A673 (cell line): ENCODE measurements around the gene HAUS7. TPM values are rescaled to one million over a fixed set of nuclear protein-coding genes. Genes with fewer than 3 reads are reported as not detected.

Source experiments
- BruUV-seq: library from RNA; stranded (reverse); fragments of 400-500 nt; replicated peaks from 2 replicates; lab custom pipeline; 2021; lab: Mats Ljungman, UMichigan
- CTCF ChIA-PET: fragments of 300-600 bp; sonication (Branson Sonifier 250); formaldehyde crosslinking; loops from one replicate; lab custom pipeline; 2022; ENCODE audit warnings: antibody characterized with exemption; lab: Charles Lee
- POLR2A ChIA-PET: fragments of 300-600 bp; sonication (Branson Sonifier 250); formaldehyde crosslinking; loops from one replicate; lab custom pipeline; 2022; ENCODE audit warnings: antibody characterized with exemption; ENCODE audit not compliant: low non-redundant PET; lab: Charles Lee
- DNase-seq: peaks from one replicate; pipeline ENCODE4 v3.0.0-alpha.2; 2015; ENCODE audit warnings: low spot score
- H3K27ac ChIP-seq: fragments of 200-600 bp; sonication (generic); 2 replicates; pipeline ENCODE4 v1.5.1; 2016; ENCODE audit warnings: mixed run types, low read depth, mild to moderate bottlenecking, mixed read lengths, antibody characterized with exemption, low read length; ENCODE audit not compliant: poor library complexity, severe bottlenecking
- H3K27me3 ChIP-seq: fragments of 200-600 bp; sonication (generic); replicated peaks from 2 replicates; pipeline ENCODE4 v1.6.1; 2017; ENCODE audit warnings: mixed run types, low read depth, mild to moderate bottlenecking, mixed read lengths, antibody characterized with exemption, low read length; ENCODE audit not compliant: insufficient read depth, poor library complexity
- H3K36me3 ChIP-seq: fragments of 200-600 bp; sonication (generic); 2 replicates; pipeline ENCODE4 v1.6.1; 2016; ENCODE audit warnings: mixed run types, mild to moderate bottlenecking, mixed read lengths, antibody characterized with exemption, low read length; ENCODE audit not compliant: insufficient read depth, poor library complexity, severe bottlenecking
- H3K4me1 ChIP-seq: fragments of 200-600 bp; sonication (generic); 2 replicates; pipeline ENCODE4 v1.6.1; 2017; ENCODE audit warnings: mixed run types, mild to moderate bottlenecking, mixed read lengths, antibody characterized with exemption, low read length; ENCODE audit not compliant: insufficient read depth, poor library complexity, severe bottlenecking
- H3K4me3 ChIP-seq: fragments of 200-600 bp; sonication (generic); 2 replicates; pipeline ENCODE4 v1.5.1; 2016; ENCODE audit warnings: low read depth, mixed run types, mild to moderate bottlenecking, mixed read lengths, low read length; ENCODE audit not compliant: poor library complexity, severe bottlenecking
- H3K9me3 ChIP-seq: fragments of 200-600 bp; sonication (generic); 2 replicates; pipeline ENCODE4 v1.6.1; 2016; ENCODE audit warnings: mixed run types, low read depth, mild to moderate bottlenecking, mixed read lengths, antibody characterized with exemption, low read length; ENCODE audit not compliant: poor library complexity, severe bottlenecking
- CTCF ChIP-seq: fragments of 300-800, 200-600 bp; sonication (generic); conservative IDR thresholded peaks from 2 replicates; pipeline ENCODE4 v1.5.1; 2017; ENCODE audit warnings: low read depth, mild to moderate bottlenecking, antibody characterized with exemption, low read length, moderate library complexity, mixed read lengths
- EZH2 ChIP-seq: fragments of 200-600 bp; sonication (generic); IDR thresholded peaks from 2 replicates; pipeline ENCODE4 v1.6.1; 2017; ENCODE audit warnings: borderline replicate concordance, low read depth, mild to moderate bottlenecking, mixed read lengths, antibody characterized with exemption, low read length; ENCODE audit not compliant: poor library complexity, severe bottlenecking
- intact Hi-C: fragments of 100-400 bp; cut with micrococcal nuclease; formaldehyde crosslinking; loops from one replicate; pipeline ENCODE4 v1.10.0; 2022; ENCODE audit not compliant: unreplicated experiment
- total RNA-seq: library from RNA; stranded (reverse); gene quantifications from 2 replicates; pipeline ENCODE4 v1.2.3, GENCODE V29; 2021

Gene HAUS7
- total RNA-seq, 1 experiment from 2014 or later = 75.3 TPM

DNA sequence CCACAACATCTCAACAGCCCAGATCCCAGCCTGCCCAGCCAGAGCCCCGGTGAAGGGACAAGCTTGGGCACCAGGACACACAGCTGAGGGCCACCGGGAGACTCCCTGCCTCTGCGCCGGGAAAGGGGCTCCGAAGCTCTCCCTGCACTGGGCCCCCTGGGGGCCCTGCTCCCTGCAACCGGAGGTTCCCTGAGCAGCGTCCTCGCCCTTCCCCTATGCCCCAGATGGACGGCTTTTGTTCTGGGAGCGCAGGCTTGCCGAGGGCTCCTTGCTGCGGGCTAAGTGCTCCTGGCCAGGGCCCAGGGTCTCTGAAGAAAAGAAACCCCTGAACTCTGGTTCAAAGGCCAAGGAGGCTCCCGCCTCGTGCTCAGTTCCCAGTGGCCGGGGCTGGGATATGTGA lies 60.0 kb downstream of the HAUS7 start:
- no peaks in the 10 kb centered on the region for H3K4me1 ChIP-seq
- BruUV-seq = no TSS peak
- DNase-seq = no peak
- no peak overlapping the region for H3K27ac ChIP-seq
- no peak for TF ChIP-seq CTCF
- no peak for TF ChIP-seq EZH2
- no peaks in the 10 kb centered on the region for H3K36me3 ChIP-seq
- no peaks in the 10 kb centered on the region for H3K27me3 ChIP-seq
- no peaks in the 10 kb centered on the region for H3K9me3 ChIP-seq
- intact Hi-C loops = no loop called here
- CTCF ChIA-PET = no interaction called here
- H3K4me3 ChIP-seq = no peak overlapping the region
- POLR2A ChIA-PET = no interaction called here

DNA sequence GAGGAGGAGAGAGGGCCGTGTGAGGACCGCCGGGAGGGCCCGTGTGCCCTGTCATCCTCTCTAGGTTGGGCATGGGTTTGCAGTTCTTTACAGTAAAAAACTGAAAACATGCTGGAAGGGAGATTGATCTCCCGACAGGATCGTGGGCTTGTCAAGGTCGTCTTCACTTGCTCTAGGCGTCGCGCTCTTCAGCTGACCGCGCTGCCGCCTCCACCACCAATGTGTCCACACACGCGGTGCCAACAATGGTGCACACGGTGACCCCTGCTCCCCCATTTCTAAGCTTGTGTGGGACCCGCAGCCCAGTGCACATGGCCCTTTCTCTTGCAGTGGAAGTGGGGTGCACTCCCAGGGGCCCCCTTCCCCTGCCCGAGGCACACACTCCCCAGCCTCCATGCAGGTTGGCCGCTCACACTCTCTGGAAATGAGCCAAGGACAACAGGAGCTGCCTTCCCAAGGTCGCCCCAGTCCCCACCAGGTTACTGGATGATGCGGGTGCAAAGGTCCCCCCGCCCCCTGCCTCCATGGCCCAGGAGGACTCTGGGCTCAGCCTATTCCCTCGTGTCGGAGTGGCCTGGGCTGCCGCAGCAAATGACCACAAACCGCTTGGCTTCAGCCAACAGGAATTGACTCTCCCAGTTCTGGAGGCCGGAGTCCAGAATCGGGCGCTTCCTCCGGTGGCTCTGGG lies 60.8 kb downstream of the HAUS7 start:
- TF ChIP-seq EZH2 (no peak), CTCF (no peak)
- Histone ChIP-seq H3K9me3 (no peaks in the 10 kb centered on the region), H3K36me3 (no peaks in the 10 kb centered on the region), H3K27me3 (no peaks in the 10 kb centered on the region), H3K4me1 (no peaks in the 10 kb centered on the region), H3K27ac (no peak overlapping the region), H3K4me3 (no peak overlapping the region)
- BruUV-seq = no TSS peak
- ChIA-PET POLR2A (no interaction called here), CTCF (no interaction called here)
- intact Hi-C loops = no loop called here
- DNase-seq = no peak

DNA sequence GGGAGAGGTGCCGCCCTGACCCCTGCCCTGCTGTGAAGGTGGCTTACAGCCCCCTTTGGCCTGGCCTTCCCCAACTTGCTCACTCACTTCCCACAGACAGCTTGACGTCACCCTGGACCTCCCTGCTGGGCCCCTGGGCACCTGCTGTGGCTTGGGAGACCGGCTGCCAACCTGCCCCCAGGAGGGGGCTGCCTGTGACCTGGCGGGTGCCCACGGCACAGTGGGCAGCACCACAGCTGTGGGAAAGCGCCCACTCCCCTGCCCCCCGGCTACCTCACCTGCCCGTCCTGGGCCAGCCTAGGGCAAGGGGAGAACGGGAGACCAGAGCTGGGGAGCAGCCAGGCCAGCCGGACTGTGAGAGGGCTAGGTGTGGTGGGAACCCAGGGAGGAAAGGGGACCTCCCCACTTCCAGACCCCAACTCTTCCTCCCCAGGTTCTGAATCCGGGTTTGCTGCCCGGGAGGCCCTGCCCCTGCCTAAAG lies 61.5 kb downstream of the HAUS7 start:
- no peak overlapping the region for H3K27ac ChIP-seq
- no TSS peak for BruUV-seq
- H3K27me3 ChIP-seq = no peaks in the 10 kb centered on the region
- no peaks in the 10 kb centered on the region for H3K9me3 ChIP-seq
- H3K36me3 ChIP-seq = no peaks in the 10 kb centered on the region
- ChIA-PET CTCF (no interaction called here), POLR2A (no interaction called here)
- intact Hi-C loops = no loop called here
- no peak for DNase-seq
- TF ChIP-seq CTCF (no peak), EZH2 (no peak)
- H3K4me3 ChIP-seq = no peak overlapping the region
- no peaks in the 10 kb centered on the region for H3K4me1 ChIP-seq
